HL-60/S4 treated with retinoic acid at 250 ng/mL for 4 days and 3 days (cell line): ENCODE measurements around the gene TNFAIP1.

ENCODE experiments used
- in situ Hi-C: fragments of 300-500 bp; cut with MboI; formaldehyde crosslinking; loops from 2 replicates; pipeline ENCODE4 v1.7.0; 2022; ENCODE audit warnings: low sequenced_read_pairs

Gene TNFAIP1

GRCh38 chr17:28345419-28346198, 10.0 kb downstream of the TNFAIP1 start:
- in situ Hi-C loops: no loop called here

DNA sequence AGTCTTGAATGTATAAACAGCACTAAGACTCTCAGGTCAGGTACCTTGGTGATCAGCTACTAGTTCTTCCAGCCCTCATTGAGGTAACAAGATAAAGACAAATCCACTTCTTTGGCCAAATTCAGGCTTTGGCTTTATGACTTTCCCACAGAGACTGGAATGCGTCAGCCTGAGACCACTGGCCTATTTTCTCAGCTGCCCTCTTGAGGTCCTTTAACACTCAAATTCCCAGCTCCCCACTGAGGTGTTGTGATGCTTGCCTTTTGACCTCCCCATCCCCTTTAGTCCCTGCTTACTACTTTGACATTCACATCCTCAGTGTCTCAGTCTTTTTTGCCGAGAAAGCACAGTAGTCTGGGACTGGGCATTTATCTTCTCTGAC, 10.6 kb downstream of the TNFAIP1 start:
- in situ Hi-C loops: no loop called here

- in situ Hi-C loops: no loop called here
Measured at GRCh38 chr17:28346746-28347246, 11.2 kb downstream of the TNFAIP1 start.

DNA sequence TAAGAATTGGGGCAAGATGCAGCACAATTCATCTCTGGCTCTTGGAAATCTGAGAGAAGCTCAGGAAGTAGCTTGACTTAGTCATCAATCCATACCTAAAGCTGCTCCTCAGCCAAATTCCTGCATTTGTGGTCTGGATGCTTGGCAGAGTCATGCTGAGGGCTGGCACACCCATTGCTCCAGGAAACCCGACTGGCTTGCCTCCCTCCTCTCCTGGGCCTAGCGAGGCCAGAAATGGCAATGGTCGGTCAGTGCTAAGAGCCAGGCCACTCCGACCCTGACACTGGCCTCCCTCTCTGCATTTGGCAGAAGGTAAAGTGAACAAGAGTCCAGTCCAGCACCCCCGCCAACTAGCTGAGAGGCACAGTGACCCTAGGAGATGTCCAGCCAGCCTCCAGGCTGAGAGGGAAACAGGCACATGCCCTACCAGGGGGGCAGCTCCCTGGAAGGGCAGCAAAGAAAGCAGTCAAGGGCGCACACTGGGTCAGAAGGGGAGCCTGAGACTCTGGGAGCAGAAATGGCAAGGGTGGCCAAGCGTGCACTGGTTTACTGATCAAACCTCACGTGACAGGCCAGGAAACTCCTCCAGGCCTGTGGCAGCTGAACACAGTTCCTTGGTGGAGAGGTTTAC, 11.8 kb downstream of the TNFAIP1 start:
- in situ Hi-C loops: no loop called here

GRCh38 chr17:28348979-28349378, 13.4 kb downstream of the TNFAIP1 start:
- in situ Hi-C loops: no loop called here

GRCh38 chr17:28350271-28350670, 14.7 kb downstream of the TNFAIP1 start:
- in situ Hi-C loops: no loop called here

- in situ Hi-C loops: no loop called here
Measured at GRCh38 chr17:28357061-28357900, 21.7 kb downstream of the TNFAIP1 start, which contains the start of gene POLDIP2. Gene POLDIP2, minus strand, starts transcription at chr17:28357527. Its CDS starts 79 bp downstream, at chr17:28357448.

DNA sequence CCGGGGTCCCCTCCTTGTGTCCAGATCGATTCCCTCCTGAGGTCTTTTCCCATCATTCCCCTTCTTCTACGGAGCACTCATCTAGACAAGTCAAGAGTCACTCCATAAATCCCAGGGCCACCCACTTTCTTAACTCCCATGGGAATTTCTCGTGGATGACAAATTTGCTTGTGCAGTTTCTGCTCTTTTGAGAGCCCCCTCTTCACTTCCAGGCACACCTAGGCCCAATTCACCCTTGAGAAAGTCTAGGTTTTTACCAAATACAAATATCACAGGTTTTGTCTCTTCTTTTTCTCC, 22.3 kb downstream of the TNFAIP1 start:
- in situ Hi-C loops: no loop called here

DNA sequence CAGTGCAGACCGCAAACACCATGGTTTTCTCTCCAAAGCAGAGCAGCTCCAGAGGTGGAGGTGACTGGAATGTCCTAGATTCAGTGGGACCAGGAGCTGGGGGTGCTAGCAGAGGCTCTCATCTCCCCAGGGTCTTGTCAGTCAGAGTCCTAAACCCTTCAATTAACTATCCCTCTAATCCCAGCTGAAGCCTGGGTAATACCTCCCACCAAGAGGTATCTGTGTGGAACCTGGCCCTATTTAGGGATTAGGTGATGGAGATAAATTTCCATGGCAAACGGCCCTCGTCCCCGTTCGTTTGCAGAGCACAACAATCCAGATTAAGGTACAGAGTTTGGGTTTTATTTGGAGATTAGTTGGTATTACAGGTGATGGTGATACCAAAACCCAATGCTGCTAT, 27.6 kb downstream of the TNFAIP1 start:
- in situ Hi-C loops: no loop called here

DNA sequence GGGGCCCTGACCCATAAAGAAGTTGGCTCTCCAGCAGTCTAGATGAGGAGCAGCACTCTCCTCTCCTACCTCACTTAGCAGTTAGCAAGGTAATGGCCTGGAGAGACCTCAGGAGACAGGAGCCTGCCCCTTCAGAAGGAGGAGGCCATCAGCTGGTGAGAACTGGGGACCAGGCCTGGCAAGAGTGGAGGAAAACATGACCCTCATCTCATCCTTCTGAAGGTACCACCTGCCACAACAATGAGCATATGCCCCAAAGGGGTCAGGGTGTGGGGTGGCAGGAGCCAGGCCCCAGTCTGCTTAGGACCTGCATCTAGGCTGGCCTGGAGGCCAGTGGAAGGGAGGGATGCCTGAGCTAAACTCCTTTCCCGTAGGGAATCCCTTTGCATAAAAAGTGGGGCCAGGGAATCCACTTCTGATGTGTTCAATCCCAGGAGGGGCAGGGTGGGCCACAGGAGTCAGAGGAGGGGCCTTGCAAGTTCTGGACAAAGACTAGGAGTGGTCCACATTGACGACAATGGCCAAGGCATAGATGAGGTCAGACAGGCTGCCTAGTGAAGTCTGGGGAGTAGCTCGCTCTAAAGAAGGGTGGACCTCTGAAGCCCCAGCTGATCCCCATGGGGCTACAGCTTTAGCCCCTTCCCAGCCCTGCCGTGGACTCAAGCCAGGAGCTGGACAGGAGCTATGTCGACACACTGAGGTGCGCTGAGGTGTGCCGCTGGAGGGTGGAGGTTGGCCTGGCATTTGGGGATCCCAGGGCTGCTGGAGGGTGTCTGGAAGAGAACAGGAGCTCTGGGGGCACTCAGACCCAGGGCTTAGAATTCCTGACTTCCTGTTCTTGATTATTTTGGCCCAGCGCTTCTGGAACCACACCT, 28.5 kb downstream of the TNFAIP1 start:
- in situ Hi-C loops: no loop called here

GRCh38 chr17:28364665-28365363, 29.3 kb downstream of the TNFAIP1 start, which contains the start of gene SEBOX:
Gene SEBOX, minus strand, starts transcription at chr17:28365199. Its CDS starts 48 bp downstream, at chr17:28365151.
- in situ Hi-C loops: no loop called here

DNA sequence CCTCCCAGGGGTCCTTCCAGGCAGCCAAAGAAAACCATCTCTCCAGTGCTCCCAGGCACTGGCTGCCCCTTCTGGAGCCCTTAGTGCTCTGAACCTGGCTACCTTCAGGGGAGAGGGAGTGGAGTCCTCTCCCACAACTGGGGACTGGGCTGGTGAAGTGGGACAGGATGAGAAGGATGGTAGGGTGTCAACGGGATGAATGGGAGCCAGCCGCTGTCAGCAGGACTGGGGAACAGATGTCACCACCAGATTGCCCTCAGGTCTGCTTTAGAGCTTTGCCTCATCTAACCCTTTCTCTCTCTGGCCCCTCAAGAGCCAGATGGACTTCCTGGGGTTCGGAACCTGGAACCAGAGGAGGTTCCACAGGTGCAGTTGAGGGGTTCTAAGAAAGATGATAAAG, 29.9 kb downstream of the TNFAIP1 start:
- in situ Hi-C loops: no loop called here

- in situ Hi-C loops: no loop called here
Measured at GRCh38 chr17:28366605-28367004, 31.0 kb downstream of the TNFAIP1 start.

DNA sequence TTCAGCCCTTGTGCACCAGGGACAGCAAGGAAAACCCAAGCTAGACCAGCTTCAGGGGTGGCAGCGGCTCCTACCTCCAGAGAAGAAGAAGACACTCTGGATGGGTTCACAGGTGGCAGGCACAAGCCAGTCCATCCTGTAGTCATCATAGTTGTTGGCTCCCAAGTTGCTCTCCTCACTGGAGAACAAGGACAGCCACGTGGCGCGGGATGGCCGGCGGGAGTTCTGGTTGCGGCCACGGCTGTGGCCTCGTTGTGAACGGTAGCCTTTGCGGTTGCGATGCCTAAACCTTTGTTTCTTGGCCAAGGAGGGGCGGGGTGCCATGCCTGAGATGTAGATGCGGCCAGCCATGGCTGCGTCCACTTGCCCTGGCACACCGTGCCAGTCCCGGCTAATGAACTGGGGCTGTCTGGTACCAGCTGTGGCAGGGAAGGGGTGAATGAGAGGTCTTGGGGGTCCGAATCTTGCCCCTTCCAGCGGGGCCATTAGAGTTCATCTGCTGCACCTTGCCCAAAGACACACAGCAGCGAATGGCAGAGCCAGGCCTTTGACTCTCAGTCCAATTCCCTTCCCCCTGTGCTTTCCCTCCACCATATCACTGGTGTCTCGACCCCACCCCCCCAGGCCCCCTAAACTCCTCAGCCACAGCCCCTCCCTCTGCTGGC, 32.2 kb downstream of the TNFAIP1 start:
- in situ Hi-C loops: no loop called here

- in situ Hi-C loops: no loop called here
Measured at GRCh38 chr17:28368306-28368831, 32.8 kb downstream of the TNFAIP1 start.

DNA sequence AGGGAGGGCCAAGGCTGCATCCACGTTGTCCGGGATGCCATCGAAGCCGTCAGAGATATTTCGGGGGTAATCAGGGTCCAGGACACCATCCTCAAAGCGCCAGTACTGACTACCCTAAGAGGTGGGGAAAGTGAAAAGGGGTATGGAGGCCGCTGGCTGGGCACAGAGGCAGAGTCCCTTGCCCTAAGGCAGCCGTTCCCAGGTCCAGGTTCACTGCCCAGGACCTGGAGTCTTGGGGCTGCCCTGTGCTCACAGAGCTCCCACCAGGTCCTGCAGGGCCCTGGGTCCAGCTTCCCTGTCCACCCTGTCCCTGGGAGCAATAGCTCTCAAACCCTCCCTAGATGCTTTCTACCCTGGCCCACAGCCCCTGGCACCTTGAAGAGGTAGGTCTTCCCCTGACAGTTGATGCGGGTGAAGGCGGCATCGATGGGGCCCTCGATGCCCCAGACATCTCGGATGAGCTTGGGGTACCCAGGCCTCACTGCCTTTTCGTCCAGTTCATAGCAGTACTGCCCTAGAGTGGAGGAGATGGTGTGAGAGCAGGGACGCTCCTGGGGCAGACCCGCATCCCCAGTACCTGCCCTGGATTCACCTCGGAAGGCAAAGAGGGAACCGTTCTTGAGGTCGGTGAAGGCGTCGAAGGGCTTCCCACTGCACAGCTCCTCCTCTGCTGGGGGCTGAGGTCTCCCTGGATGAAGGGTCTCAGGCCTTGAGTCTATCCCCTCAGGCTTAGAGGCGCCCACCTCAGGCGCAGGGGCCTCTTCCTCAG, 33.5 kb downstream of the TNFAIP1 start:
- in situ Hi-C loops: no loop called here

- in situ Hi-C loops: no loop called here
Measured at GRCh38 chr17:28369684-28370034, 34.1 kb downstream of the TNFAIP1 start.

- in situ Hi-C loops: no loop called here
Measured at GRCh38 chr17:28370035-28370743, 34.6 kb downstream of the TNFAIP1 start, which contains the start of gene VTN. Gene VTN, minus strand, starts transcription at chr17:28370307. Its CDS starts 104 bp downstream, at chr17:28370203.
